HEK293 (cell line): ENCODE data around the gene IGF2R.

Experiments
- CTCF ChIA-PET: fragments of 350-600 bp; formaldehyde crosslinking; extraction: SDS; loops from one replicate; lab custom pipeline; 2021; ENCODE audit warnings: antibody characterized with exemption; lab: Yijun Ruan, JAX
- POLR2A ChIA-PET: fragments of 300-600 bp; formaldehyde crosslinking; extraction: SDS; loops from one replicate; lab custom pipeline; 2020; ENCODE audit warnings: antibody characterized with exemption, inconsistent platforms; lab: Yijun Ruan, JAX
- H3K27ac ChIP-seq: fragments of 200-500 bp; sonication (Bioruptor generic); 2 replicates; pipeline ENCODE4 v1.5.1; 2014; ENCODE audit warnings: low read depth, low read length, control low read depth, inconsistent platforms; ENCODE audit errors: extremely low read depth
- H3K36me3 ChIP-seq, 2 experiments: fragments of 200-500 bp in 1 of 2; sonication (Bioruptor generic) in 1 of 2; 1 replicate in 1 of 2; 2 replicates in 1 of 2; pipeline ENCODE4 v1.5.1; 2014 to 2017; ENCODE audit warnings: inconsistent platforms in 2 of 2, low read length in 2 of 2; ENCODE audit not compliant: control insufficient read depth in 2 of 2, insufficient read depth in 1 of 2
- H3K4me1 ChIP-seq: fragments of 200-500 bp; sonication (Bioruptor generic); 2 replicates; pipeline ENCODE4 v1.5.1; 2014; ENCODE audit warnings: mild to moderate bottlenecking, low read length, inconsistent platforms; ENCODE audit not compliant: control insufficient read depth, insufficient read depth
- H3K4me3 ChIP-seq: 2 replicates; pipeline ENCODE4 v1.5.1; 2011; ENCODE audit warnings: low read depth, mild to moderate bottlenecking, control low read depth, low read length, moderate library complexity
- H3K9me3 ChIP-seq: fragments of 200-500 bp; sonication (Bioruptor generic); 2 replicates; pipeline ENCODE4 v1.5.1; 2014; ENCODE audit warnings: low read depth, low read length, inconsistent platforms; ENCODE audit not compliant: control insufficient read depth, insufficient read depth
- FEZF1 ChIP-seq: fragments of 450-650 bp; formaldehyde crosslinking; IDR thresholded peaks from 2 replicates; pipeline ENCODE4 v1.5.1; 2016; ENCODE audit warnings: missing biosample characterization, missing genetic modification characterization
- GLIS1 ChIP-seq: fragments of 450-650 bp; formaldehyde crosslinking; IDR thresholded peaks from 2 replicates; pipeline ENCODE4 v1.5.1; 2016; ENCODE audit warnings: missing biosample characterization, missing genetic modification characterization
- GLIS2 ChIP-seq: fragments of 450-650 bp; formaldehyde crosslinking; IDR thresholded peaks from 2 replicates; pipeline ENCODE4 v1.5.1; 2016; ENCODE audit warnings: missing biosample characterization, missing genetic modification characterization
- KLF8 ChIP-seq: fragments of 450-650 bp; formaldehyde crosslinking; IDR thresholded peaks from 2 replicates; pipeline ENCODE4 v1.5.1; 2016; ENCODE audit warnings: missing biosample characterization, missing genetic modification characterization
- MZF1 ChIP-seq: fragments of 450-650 bp; formaldehyde crosslinking; IDR thresholded peaks from 2 replicates; pipeline ENCODE4 v1.5.1; 2017; ENCODE audit warnings: missing biosample characterization, missing genetic modification characterization, borderline replicate concordance
- RBAK ChIP-seq: fragments of 450-650 bp; formaldehyde crosslinking; IDR thresholded peaks from 2 replicates; pipeline ENCODE4 v1.5.1; 2016; ENCODE audit warnings: missing biosample characterization, missing genetic modification characterization
- SETDB1 ChIP-seq: IDR thresholded peaks from one replicate; pipeline ENCODE4 v1.6.1; 2017; ENCODE audit warnings: mild to moderate bottlenecking, low read length, moderate library complexity, mixed read lengths; ENCODE audit not compliant: insufficient read length
- ZNF10 ChIP-seq: fragments of 450-650 bp; formaldehyde crosslinking; IDR thresholded peaks from 2 replicates; pipeline ENCODE4 v1.5.1; 2017; ENCODE audit warnings: missing biosample characterization, missing genetic modification characterization
- ZNF138 ChIP-seq: fragments of 450-650 bp; formaldehyde crosslinking; IDR thresholded peaks from 2 replicates; pipeline ENCODE4 v1.5.1; 2016; ENCODE audit warnings: missing biosample characterization, missing genetic modification characterization, borderline replicate concordance
- ZNF157 ChIP-seq: fragments of 450-650 bp; formaldehyde crosslinking; IDR thresholded peaks from 2 replicates; pipeline ENCODE4 v1.5.1; 2016; ENCODE audit warnings: missing biosample characterization, missing genetic modification characterization
- ZNF16 ChIP-seq: fragments of 450-650 bp; formaldehyde crosslinking; IDR thresholded peaks from 2 replicates; pipeline ENCODE4 v1.5.1; 2016; ENCODE audit warnings: low read depth, missing biosample characterization, missing genetic modification characterization
- ZNF221 ChIP-seq: fragments of 450-650 bp; formaldehyde crosslinking; IDR thresholded peaks from 2 replicates; pipeline ENCODE4 v1.5.1; 2017; ENCODE audit warnings: missing biosample characterization, missing genetic modification characterization, borderline replicate concordance
- ZNF223 ChIP-seq: fragments of 450-650 bp; formaldehyde crosslinking; IDR thresholded peaks from 2 replicates; pipeline ENCODE4 v1.5.1; 2016; ENCODE audit warnings: missing biosample characterization, missing genetic modification characterization
- ZNF416 ChIP-seq: fragments of 450-650 bp; formaldehyde crosslinking; IDR thresholded peaks from 2 replicates; pipeline ENCODE4 v1.5.1; 2016; ENCODE audit warnings: missing biosample characterization, missing genetic modification characterization
- ZNF433 ChIP-seq: fragments of 450-650 bp; formaldehyde crosslinking; IDR thresholded peaks from 2 replicates; pipeline ENCODE4 v1.5.1; 2016; ENCODE audit warnings: missing biosample characterization, missing genetic modification characterization, low read depth
- ZNF529 ChIP-seq: fragments of 450-650 bp; formaldehyde crosslinking; IDR thresholded peaks from 2 replicates; pipeline ENCODE4 v1.5.1; 2017; ENCODE audit warnings: missing genetic modification characterization, missing biosample characterization; ENCODE audit not compliant: insufficient replicate concordance
- ZNF544 ChIP-seq: fragments of 450-650 bp; formaldehyde crosslinking; IDR thresholded peaks from 2 replicates; pipeline ENCODE4 v1.5.0; 2017; ENCODE audit warnings: missing biosample characterization, missing genetic modification characterization
- ZNF629 ChIP-seq: fragments of 450-650 bp; formaldehyde crosslinking; IDR thresholded peaks from 2 replicates; pipeline ENCODE4 v1.5.1; 2017; ENCODE audit warnings: missing biosample characterization, missing genetic modification characterization
- ZNF654 ChIP-seq: fragments of 450-650 bp; formaldehyde crosslinking; IDR thresholded peaks from 2 replicates; pipeline ENCODE4 v1.5.1; 2016; ENCODE audit warnings: low read depth, missing biosample characterization, missing genetic modification characterization
- ZNF658 ChIP-seq: fragments of 450-650 bp; formaldehyde crosslinking; IDR thresholded peaks from 2 replicates; pipeline ENCODE4; 2016; ENCODE audit warnings: missing biosample characterization, missing genetic modification characterization
- ZNF704 ChIP-seq: fragments of 450-650 bp; formaldehyde crosslinking; IDR thresholded peaks from 2 replicates; pipeline ENCODE4 v1.5.1; 2016; ENCODE audit warnings: missing biosample characterization, missing genetic modification characterization
- ZSCAN16 ChIP-seq: fragments of 450-650 bp; formaldehyde crosslinking; IDR thresholded peaks from 2 replicates; pipeline ENCODE4 v1.5.1; 2016; ENCODE audit warnings: missing biosample characterization, missing genetic modification characterization
- TF ChIP-seq, protein P1 (sequence below): fragments of 450-650 bp; formaldehyde crosslinking; IDR thresholded peaks from 2 replicates; pipeline ENCODE4 v1.5.1; 2016; ENCODE audit warnings: missing biosample characterization, missing genetic modification characterization
- TF ChIP-seq, protein P2 (sequence below): fragments of 450-650 bp; IDR thresholded peaks from 2 replicates; pipeline ENCODE4 v1.5.1; 2018; ENCODE audit warnings: missing biosample characterization, mild to moderate bottlenecking, missing genetic modification characterization
- TF ChIP-seq, protein P3 (sequence below): fragments of 450-650 bp; formaldehyde crosslinking; IDR thresholded peaks from 2 replicates; pipeline ENCODE4 v1.5.1; 2016; ENCODE audit warnings: missing biosample characterization, missing genetic modification characterization
- TF ChIP-seq, protein P4 (sequence below): fragments of 450-650 bp; formaldehyde crosslinking; IDR thresholded peaks from 2 replicates; pipeline ENCODE4 v1.5.1; 2017; ENCODE audit warnings: missing biosample characterization, missing genetic modification characterization

The IGF2R gene

DNA sequence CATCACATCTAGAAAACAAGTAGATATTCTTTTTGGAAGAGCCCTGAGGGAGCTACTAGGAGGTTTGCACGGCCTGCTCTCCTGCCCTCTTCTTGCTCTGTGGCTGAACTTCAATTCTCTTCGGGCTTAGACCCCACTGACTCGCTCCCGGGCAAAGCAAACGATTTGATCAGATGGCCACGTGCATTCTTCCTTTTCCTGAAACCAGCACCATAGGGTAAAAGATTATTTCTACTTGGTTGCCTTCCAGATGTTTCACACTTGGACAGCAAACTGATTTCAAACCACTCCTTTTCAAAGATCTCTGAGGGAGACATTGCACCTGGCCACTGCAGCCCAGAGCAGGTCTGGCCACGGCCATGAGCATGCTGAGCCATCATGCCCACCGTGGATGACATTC lies 152.7 kb downstream of the IGF2R start, which contains the start of gene SLC22A1:
SLC22A1 (plus strand) TSS at position 258 of the 400 bp plus-strand sequence; CDS start at position 379, 121 bp downstream.
- POLR2A ChIA-PET, result interaction anchor here (0.6 kb wide), 1 partner anchor 1182 kb away, joined by 3 read pairs; no protein-coding TSS in a partner anchor
- CTCF ChIA-PET, result interaction anchor here (0.7 to 0.8 kb wide), 2 partner anchors 17 to 467 kb away, joined by 3 read pairs; no protein-coding TSS in a partner anchor
- no peak within 1 kb of the TSS for H3K4me3 ChIP-seq
- no peak within 1 kb of the TSS for H3K27ac ChIP-seq
- TF ChIP-seq RBAK (tag by site-specific recombination) (no peak), GLIS1 (tag by site-specific recombination) (no peak), ZNF433 (tag by site-specific recombination) (no peak), ZNF654 (tag by site-specific recombination) (no peak), ZNF221 (tag by site-specific recombination) (no peak), ZNF16 (no peak), ZNF629 (tag by site-specific recombination) (no peak), ZNF529 (tag by site-specific recombination) (no peak), ZNF416 (no peak), ZNF138 (tag by site-specific recombination) (no peak), ZNF223 (no peak), FEZF1 (tag by site-specific recombination) (no peak), ZSCAN16 (tag by site-specific recombination) (no peak)
- TF ChIP-seq, protein P1, sequence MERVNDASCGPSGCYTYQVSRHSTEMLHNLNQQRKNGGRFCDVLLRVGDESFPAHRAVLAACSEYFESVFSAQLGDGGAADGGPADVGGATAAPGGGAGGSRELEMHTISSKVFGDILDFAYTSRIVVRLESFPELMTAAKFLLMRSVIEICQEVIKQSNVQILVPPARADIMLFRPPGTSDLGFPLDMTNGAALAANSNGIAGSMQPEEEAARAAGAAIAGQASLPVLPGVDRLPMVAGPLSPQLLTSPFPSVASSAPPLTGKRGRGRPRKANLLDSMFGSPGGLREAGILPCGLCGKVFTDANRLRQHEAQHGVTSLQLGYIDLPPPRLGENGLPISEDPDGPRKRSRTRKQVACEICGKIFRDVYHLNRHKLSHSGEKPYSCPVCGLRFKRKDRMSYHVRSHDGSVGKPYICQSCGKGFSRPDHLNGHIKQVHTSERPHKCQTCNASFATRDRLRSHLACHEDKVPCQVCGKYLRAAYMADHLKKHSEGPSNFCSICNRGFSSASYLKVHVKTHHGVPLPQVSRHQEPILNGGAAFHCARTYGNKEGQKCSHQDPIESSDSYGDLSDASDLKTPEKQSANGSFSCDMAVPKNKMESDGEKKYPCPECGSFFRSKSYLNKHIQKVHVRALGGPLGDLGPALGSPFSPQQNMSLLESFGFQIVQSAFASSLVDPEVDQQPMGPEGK (tag by site-specific recombination), result no peak
- TF ChIP-seq, protein P2, sequence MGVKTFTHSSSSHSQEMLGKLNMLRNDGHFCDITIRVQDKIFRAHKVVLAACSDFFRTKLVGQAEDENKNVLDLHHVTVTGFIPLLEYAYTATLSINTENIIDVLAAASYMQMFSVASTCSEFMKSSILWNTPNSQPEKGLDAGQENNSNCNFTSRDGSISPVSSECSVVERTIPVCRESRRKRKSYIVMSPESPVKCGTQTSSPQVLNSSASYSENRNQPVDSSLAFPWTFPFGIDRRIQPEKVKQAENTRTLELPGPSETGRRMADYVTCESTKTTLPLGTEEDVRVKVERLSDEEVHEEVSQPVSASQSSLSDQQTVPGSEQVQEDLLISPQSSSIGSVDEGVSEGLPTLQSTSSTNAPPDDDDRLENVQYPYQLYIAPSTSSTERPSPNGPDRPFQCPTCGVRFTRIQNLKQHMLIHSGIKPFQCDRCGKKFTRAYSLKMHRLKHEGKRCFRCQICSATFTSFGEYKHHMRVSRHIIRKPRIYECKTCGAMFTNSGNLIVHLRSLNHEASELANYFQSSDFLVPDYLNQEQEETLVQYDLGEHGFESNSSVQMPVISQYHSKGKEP (tag by site-specific recombination), result no peak
- no peaks in the 10 kb centered on the region for H3K9me3 ChIP-seq
- peaks cover 0 to 13% of the 10 kb centered on the region in 2 experiments; a peak in 1 of 3 replicates for H3K36me3 ChIP-seq
- H3K4me1 ChIP-seq, result no peaks in the 10 kb centered on the region

GRCh38 chr6:160121981-160122380 lies 153.1 kb downstream of the IGF2R start:
- Histone ChIP-seq H3K4me3 (no peak overlapping the region), H3K4me1 (no peaks in the 10 kb centered on the region), H3K27ac (no peak overlapping the region), H3K36me3 (peaks cover 0 to 13% of the 10 kb centered on the region in 2 experiments; a peak in 1 of 3 replicates), H3K9me3 (no peaks in the 10 kb centered on the region)
- POLR2A ChIA-PET, result interaction anchor here (0.6 kb wide), 1 partner anchor 1182 kb away, joined by 3 read pairs; no protein-coding TSS in a partner anchor
- CTCF ChIA-PET, result interaction anchor here (0.7 to 1.5 kb wide), 3 partner anchors 17 to 467 kb away, joined by 3 read pairs; no protein-coding TSS in a partner anchor
- TF ChIP-seq ZNF658 (tag by site-specific recombination), result no peak
- TF ChIP-seq, protein P3, sequence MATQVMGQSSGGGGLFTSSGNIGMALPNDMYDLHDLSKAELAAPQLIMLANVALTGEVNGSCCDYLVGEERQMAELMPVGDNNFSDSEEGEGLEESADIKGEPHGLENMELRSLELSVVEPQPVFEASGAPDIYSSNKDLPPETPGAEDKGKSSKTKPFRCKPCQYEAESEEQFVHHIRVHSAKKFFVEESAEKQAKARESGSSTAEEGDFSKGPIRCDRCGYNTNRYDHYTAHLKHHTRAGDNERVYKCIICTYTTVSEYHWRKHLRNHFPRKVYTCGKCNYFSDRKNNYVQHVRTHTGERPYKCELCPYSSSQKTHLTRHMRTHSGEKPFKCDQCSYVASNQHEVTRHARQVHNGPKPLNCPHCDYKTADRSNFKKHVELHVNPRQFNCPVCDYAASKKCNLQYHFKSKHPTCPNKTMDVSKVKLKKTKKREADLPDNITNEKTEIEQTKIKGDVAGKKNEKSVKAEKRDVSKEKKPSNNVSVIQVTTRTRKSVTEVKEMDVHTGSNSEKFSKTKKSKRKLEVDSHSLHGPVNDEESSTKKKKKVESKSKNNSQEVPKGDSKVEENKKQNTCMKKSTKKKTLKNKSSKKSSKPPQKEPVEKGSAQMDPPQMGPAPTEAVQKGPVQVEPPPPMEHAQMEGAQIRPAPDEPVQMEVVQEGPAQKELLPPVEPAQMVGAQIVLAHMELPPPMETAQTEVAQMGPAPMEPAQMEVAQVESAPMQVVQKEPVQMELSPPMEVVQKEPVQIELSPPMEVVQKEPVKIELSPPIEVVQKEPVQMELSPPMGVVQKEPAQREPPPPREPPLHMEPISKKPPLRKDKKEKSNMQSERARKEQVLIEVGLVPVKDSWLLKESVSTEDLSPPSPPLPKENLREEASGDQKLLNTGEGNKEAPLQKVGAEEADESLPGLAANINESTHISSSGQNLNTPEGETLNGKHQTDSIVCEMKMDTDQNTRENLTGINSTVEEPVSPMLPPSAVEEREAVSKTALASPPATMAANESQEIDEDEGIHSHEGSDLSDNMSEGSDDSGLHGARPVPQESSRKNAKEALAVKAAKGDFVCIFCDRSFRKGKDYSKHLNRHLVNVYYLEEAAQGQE, result no peak
- no peak for TF ChIP-seq ZNF157
- TF ChIP-seq, protein P4, sequence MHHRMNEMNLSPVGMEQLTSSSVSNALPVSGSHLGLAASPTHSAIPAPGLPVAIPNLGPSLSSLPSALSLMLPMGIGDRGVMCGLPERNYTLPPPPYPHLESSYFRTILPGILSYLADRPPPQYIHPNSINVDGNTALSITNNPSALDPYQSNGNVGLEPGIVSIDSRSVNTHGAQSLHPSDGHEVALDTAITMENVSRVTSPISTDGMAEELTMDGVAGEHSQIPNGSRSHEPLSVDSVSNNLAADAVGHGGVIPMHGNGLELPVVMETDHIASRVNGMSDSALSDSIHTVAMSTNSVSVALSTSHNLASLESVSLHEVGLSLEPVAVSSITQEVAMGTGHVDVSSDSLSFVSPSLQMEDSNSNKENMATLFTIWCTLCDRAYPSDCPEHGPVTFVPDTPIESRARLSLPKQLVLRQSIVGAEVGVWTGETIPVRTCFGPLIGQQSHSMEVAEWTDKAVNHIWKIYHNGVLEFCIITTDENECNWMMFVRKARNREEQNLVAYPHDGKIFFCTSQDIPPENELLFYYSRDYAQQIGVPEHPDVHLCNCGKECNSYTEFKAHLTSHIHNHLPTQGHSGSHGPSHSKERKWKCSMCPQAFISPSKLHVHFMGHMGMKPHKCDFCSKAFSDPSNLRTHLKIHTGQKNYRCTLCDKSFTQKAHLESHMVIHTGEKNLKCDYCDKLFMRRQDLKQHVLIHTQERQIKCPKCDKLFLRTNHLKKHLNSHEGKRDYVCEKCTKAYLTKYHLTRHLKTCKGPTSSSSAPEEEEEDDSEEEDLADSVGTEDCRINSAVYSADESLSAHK, result no peak
- TF ChIP-seq KLF8, result no peak
- TF ChIP-seq SETDB1, result no peak
- no peak for TF ChIP-seq GLIS2 (tag by site-specific recombination)
- TF ChIP-seq ZNF704 (tag by site-specific recombination), result no peak
- no peak for TF ChIP-seq ZNF10 (tag by site-specific recombination)
- TF ChIP-seq ZNF544 (tag by site-specific recombination), result no peak
- TF ChIP-seq MZF1 (tag by site-specific recombination), result no peak
